Left lung (tissue), 10 donors: ENCODE results near the gene PPP4R2. TPM values are rescaled to one million over a fixed set of nuclear protein-coding genes. Genes with fewer than 3 reads are reported as not detected.
A peak's percentile ranks its signal among the peaks of the same experiment; 100 is the strongest.

Experiments used
- ATAC-seq: fragments of 200-7000 bp; cut with Tn5 transposase; one replicate; pipeline ENCODE4 v1.9.1; 2020; ENCODE audit warnings: moderate library complexity
- DNase-seq, 4 donors: peaks; one replicate each; pipeline ENCODE4 v3.0.0-alpha.2; 2013 to 2020
- H3K27ac ChIP-seq, 2 donors: fragments of 200-600 bp; sonication (generic) in 1 of 2; one replicate each; pipeline versions ENCODE4 v1.5.0 to v1.8.0; 2020 to 2021
- H3K27me3 ChIP-seq, 2 donors: fragments of 200-600 bp; sonication (generic) in 1 of 2; one replicate each; pipeline versions ENCODE4 v1.5.0 to v1.8.0; 2020 to 2021
- H3K36me3 ChIP-seq, 2 donors: fragments of 200-600 bp; sonication (generic) in 1 of 2; one replicate each; pipeline versions ENCODE4 v1.5.0 to v1.8.0; 2020 to 2021
- H3K4me1 ChIP-seq, 2 donors: fragments of 200-600 bp; one replicate each; pipeline ENCODE4 v1.8.0; 2021
- H3K4me3 ChIP-seq, 2 donors: fragments of 200-600 bp; sonication (generic) in 1 of 2; one replicate each; pipeline versions ENCODE4 v1.5.0 to v1.8.0; 2020 to 2021; ENCODE audit warnings: mild to moderate bottlenecking in 1 of 2
- H3K9me3 ChIP-seq, 2 donors: fragments of 200-600 bp; sonication (generic) in 1 of 2; one replicate each; pipeline versions ENCODE4 v1.5.0 to v1.8.0; 2020 to 2021
- intact Hi-C, 2 donors: fragments of 100-400 bp; cut with DNase I; formaldehyde crosslinking; loops; one replicate each; pipeline versions ENCODE4 v1.11.2 to v1.14.2; 2022
- polyA plus RNA-seq, 6 donors: library from polyadenylated mRNA; unstranded; fragments of 120-200 nt; gene quantifications; one replicate each; pipeline ENCODE4 v1.2.1, GENCODE V29; 2013; ENCODE audit not compliant: insufficient read length in 6 of 6
- total RNA-seq, 2 donors: library from RNA; stranded (reverse); fragmentation: NEBNext Ultra II Directional; extraction: Animal tissue kit (Norgen Biotek cat#: 25700); gene quantifications; one replicate each; pipeline ENCODE4 v1.2.1, GENCODE V29; 2021
- TF ChIP-seq, protein P1 (sequence below), 2 donors: fragments of 200-600 bp; sonication (generic) in 1 of 2; IDR thresholded peaks; one replicate each; pipeline versions ENCODE4 v1.5.0 to v1.8.0; 2021; ENCODE audit warnings: antibody characterized with exemption in 2 of 2
- donor health status: DM: no; HTN: yes; CAD: no.
- donor health status: DM: no; HTN: no; CAD: no.

The PPP4R2 gene
- total and polyA plus RNA-seq, 8 donors, result 71.5 to 91.7 (median 86.0) TPM

DNA sequence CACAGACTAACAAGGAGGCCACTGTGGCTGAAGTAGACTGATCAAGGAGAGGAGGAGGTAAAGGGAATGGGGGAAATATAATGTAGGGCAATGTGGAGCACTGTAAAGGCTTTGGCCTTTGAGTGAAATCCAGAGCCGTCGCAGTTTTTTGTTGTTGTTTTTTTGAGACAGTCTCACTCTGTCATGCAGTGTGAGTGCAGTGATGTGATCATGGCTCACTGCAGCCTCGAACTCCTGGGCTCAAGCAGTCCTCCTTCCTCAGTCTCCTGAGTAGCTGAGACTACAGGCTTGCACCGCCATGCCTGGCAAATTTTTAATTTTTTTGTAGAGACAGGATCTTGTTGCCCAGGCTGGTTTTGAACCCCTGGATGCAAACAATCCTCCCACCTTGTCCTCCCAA, 32.2 kb downstream of the PPP4R2 start:
- ATAC-seq (no peak), DNase-seq (no peak)
- H3K4me3 ChIP-seq, result no peak overlapping the region
- peaks cover 8 to 55% of the 10 kb centered on the region in 2 donors for H3K4me1 ChIP-seq
- no peaks in the 10 kb centered on the region for H3K9me3 ChIP-seq
- TF ChIP-seq, protein P1, sequence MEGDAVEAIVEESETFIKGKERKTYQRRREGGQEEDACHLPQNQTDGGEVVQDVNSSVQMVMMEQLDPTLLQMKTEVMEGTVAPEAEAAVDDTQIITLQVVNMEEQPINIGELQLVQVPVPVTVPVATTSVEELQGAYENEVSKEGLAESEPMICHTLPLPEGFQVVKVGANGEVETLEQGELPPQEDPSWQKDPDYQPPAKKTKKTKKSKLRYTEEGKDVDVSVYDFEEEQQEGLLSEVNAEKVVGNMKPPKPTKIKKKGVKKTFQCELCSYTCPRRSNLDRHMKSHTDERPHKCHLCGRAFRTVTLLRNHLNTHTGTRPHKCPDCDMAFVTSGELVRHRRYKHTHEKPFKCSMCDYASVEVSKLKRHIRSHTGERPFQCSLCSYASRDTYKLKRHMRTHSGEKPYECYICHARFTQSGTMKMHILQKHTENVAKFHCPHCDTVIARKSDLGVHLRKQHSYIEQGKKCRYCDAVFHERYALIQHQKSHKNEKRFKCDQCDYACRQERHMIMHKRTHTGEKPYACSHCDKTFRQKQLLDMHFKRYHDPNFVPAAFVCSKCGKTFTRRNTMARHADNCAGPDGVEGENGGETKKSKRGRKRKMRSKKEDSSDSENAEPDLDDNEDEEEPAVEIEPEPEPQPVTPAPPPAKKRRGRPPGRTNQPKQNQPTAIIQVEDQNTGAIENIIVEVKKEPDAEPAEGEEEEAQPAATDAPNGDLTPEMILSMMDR (IDR thresholded peaks at IDR 0.05), result no peak
- intact Hi-C loops, result no loop called here
- no peaks in the 10 kb centered on the region for H3K27me3 ChIP-seq
- no peak overlapping the region for H3K27ac ChIP-seq
- no peaks in the 10 kb centered on the region for H3K36me3 ChIP-seq

DNA sequence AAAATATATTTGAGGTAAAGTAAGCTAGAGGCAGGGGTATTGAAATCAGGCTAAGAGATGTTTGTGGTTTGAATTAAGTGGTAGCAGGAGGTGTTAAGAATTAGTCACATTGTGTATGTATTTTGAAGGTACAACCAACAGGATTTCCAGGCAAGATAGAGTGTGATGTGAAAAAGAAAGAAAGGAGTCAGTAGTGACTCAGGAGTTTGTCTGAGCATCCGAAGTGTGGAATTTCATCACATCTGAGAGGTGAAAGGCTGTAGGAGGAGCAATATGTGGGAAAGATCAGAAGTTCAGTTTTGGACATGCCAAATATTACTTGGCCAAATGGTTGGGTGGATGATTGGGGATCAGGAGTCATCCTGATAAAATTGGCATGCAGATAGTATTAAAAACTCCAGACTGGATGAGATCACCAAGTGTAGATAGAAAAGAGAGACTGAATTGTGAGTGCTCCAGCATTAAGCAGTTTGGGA, 32.7 kb downstream of the PPP4R2 start:
- no peak for DNase-seq
- Histone ChIP-seq H3K27me3 (no peaks in the 10 kb centered on the region), H3K4me3 (no peak overlapping the region), H3K36me3 (no peaks in the 10 kb centered on the region), H3K4me1 (peaks cover 8 to 57% of the 10 kb centered on the region in 2 donors), H3K9me3 (no peaks in the 10 kb centered on the region), H3K27ac (no peak overlapping the region)
- TF ChIP-seq, protein P1 (IDR thresholded peaks at IDR 0.05), result no peak
- peak; percentile 70 for ATAC-seq
- intact Hi-C loops, result no loop called here

GRCh38 chr3:73030073-73030597, 33.5 kb downstream of the PPP4R2 start:
- Histone ChIP-seq H3K9me3 (no peaks in the 10 kb centered on the region), H3K27me3 (no peaks in the 10 kb centered on the region), H3K36me3 (no peaks in the 10 kb centered on the region), H3K4me1 (peaks cover 8 to 57% of the 10 kb centered on the region in 2 donors), H3K4me3 (no peak overlapping the region), H3K27ac (no peak overlapping the region)
- intact Hi-C loops, result no loop called here
- TF ChIP-seq, protein P1 (IDR thresholded peaks at IDR 0.05), result no peak
- DNase-seq, result no peak
- no peak for ATAC-seq

DNA sequence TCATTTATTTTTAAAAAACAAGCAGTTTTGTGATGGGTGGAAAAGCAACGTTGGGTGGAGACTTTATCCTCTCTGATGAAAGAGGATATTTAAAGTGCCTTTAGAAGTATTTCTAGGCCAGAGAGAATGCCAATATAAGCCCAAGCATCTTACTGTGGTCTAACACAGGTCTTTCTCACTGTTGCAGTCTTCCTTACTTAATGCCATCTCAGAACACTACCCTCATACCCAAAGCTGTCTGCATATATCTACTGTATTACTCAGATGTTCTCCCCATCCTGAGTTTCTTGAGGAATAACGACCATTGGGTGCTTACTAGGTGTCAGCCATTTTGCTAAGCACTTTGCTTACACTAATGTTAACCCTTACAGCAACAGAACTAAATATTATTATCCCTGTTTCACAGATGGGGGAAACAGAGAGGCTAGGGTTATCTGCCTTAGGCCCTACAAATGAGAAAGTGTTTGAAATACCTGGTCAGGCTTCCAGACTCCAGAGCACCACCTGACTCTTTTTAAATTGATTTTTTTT, 35.0 kb downstream of the PPP4R2 start:
- TF ChIP-seq, protein P1 (IDR thresholded peaks at IDR 0.05), result no peak
- Histone ChIP-seq H3K27ac (peak overlapping the region in 1 of 2 donors; percentile 8), H3K9me3 (no peaks in the 10 kb centered on the region), H3K4me1 (peaks cover 0 to 62% of the 10 kb centered on the region in 2 donors), H3K4me3 (no peak overlapping the region), H3K27me3 (no peaks in the 10 kb centered on the region), H3K36me3 (no peaks in the 10 kb centered on the region)
- DNase-seq (no peak), ATAC-seq (no peak)
- intact Hi-C loops, result no loop called here

- Histone ChIP-seq H3K36me3 (no peaks in the 10 kb centered on the region), H3K9me3 (no peaks in the 10 kb centered on the region), H3K27ac (no peak overlapping the region), H3K27me3 (no peaks in the 10 kb centered on the region), H3K4me3 (no peak overlapping the region), H3K4me1 (peaks cover 0 to 58% of the 10 kb centered on the region in 2 donors)
- intact Hi-C loops, result no loop called here
- DNase-seq (no peak), ATAC-seq (no peak)
- TF ChIP-seq, protein P1 (IDR thresholded peaks at IDR 0.05), result no peak
Measured at GRCh38 chr3:73036694-73037591, 40.3 kb downstream of the PPP4R2 start.
